IPS-11a (cell line): Measurements from ENCODE around the gene CHIA.
"Not testable (repeated sequence)": the region's sequence is repeated elsewhere in the genome, so short reads cannot be mapped to it uniquely, and the experiment has no call there.

Experiments used
- H3K4me3 ChIP-seq: one replicate; pipeline ENCODE4 v1.5.1; 2013; ENCODE audit warnings: low read depth, low read length, control low read depth

CHIA gene

GRCh38 chr1:111283838-111284237, 6.8 kb upstream of the CHIA start:
- no peak overlapping the region for H3K4me3 ChIP-seq

- H3K4me3 ChIP-seq, result no peak overlapping the region
These were observed 4.8 kb upstream of the CHIA start for GRCh38 chr1:111285879-111286278.

GRCh38 chr1:111286912-111287311, 3.7 kb upstream of the CHIA start:
- no peak overlapping the region for H3K4me3 ChIP-seq

GRCh38 chr1:111289371-111289770, 1.3 kb upstream of the CHIA start:
- no peak overlapping the region for H3K4me3 ChIP-seq

- H3K4me3 ChIP-seq, result no peak overlapping the region
These were observed 547 bp upstream of the CHIA start for GRCh38 chr1:111290104-111290503.

DNA sequence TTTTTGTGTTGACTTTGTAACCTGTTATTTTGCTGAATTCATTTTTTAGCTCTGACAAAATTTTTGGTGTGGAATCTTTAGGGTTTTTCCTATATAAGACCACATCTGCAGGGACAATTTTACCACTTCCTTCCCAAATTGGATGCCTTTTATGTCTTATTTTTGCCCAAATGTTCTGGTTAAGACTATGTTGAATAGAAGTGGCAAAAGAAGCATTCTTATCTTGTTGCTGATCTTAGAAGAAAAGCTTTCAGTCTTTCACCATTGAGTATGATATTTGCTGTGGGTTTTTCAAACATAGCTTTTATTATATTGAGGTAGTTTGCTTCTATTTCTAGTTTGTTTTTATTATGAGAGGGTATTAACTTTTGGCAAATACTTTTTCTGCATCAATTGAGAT, 3.7 kb downstream of the CHIA start:
- no peak overlapping the region for H3K4me3 ChIP-seq

- H3K4me3 ChIP-seq, result no peak overlapping the region
These were observed 11.7 kb downstream of the CHIA start for GRCh38 chr1:111302374-111302773.

GRCh38 chr1:111309690-111310089, 19.0 kb downstream of the CHIA start:
- no peak overlapping the region for H3K4me3 ChIP-seq

DNA sequence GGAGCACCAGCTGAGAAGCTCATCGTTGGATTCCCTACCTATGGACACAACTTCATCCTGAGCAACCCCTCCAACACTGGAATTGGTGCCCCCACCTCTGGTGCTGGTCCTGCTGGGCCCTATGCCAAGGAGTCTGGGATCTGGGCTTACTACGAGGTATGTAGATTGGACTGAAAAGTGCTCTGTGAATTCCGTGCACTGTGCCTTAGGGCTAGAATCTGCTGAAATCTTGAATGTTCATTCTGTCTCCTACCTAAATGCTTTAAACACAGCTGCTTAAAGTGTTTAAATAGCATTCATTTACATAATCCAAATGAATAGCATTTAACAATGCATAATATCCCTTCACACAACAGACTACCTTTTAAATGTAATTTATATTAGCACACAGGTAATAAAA, 27.9 kb downstream of the CHIA start:
- no peak overlapping the region for H3K4me3 ChIP-seq

DNA sequence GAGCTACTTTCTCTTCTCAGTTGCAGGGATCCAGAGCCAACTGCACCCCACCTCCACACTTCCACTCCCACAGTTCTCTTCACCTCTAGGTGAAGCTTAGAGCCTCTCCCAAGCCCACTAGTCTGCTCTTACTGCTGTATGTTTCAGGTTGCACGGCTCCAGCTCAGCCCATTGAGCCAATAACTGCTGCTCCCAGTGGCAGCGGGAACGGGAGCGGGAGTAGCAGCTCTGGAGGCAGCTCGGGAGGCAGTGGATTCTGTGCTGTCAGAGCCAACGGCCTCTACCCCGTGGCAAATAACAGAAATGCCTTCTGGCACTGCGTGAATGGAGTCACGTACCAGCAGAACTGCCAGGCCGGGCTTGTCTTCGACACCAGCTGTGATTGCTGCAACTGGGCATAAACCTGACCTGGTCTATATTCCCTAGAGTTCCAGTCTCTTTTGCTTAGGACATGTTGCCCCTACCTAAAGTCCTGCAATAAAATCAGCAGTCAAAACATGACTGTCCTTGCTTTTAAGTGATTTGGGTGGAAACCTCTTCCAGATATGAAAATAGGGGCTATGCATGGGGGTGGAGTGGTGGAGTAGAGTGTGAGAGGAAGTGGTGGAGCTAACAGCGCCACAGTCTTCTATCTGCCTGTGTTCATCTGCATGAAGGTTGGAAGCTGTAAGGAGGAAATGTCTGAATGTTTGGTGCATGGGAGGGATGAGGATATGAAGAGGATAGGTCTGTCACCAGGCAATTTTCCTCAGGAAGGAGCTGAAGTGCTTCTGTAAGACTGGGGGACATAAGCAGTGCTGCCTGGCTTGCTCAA, 29.6 kb downstream of the CHIA start:
- H3K4me3 ChIP-seq, result no peak overlapping the region

- H3K4me3 ChIP-seq, result no peak overlapping the region
These were observed 32.6 kb downstream of the CHIA start for GRCh38 chr1:111323231-111323630.

GRCh38 chr1:111332190-111332589, 41.5 kb downstream of the CHIA start:
- H3K4me3 ChIP-seq, result no peak overlapping the region

DNA sequence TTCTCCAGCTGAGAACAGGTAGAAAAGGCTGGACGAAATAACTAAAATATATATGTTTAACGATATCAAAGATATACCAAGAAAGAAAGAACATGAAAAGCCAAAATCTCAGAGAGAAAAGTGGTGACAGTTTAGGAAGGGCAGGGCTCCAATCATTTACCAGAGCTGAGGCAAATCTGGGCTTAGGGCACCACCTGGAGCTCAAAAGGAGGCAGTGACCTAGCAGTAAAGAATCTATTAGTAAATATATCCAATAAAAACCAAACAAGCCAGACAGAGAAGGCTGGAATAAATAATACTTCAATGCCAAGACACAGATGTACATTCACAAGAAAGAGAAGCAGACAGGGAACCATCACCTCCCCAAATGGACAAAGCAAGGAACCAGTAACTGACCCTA, 43.5 kb downstream of the CHIA start:
- H3K4me3 ChIP-seq, result no peak overlapping the region

DNA sequence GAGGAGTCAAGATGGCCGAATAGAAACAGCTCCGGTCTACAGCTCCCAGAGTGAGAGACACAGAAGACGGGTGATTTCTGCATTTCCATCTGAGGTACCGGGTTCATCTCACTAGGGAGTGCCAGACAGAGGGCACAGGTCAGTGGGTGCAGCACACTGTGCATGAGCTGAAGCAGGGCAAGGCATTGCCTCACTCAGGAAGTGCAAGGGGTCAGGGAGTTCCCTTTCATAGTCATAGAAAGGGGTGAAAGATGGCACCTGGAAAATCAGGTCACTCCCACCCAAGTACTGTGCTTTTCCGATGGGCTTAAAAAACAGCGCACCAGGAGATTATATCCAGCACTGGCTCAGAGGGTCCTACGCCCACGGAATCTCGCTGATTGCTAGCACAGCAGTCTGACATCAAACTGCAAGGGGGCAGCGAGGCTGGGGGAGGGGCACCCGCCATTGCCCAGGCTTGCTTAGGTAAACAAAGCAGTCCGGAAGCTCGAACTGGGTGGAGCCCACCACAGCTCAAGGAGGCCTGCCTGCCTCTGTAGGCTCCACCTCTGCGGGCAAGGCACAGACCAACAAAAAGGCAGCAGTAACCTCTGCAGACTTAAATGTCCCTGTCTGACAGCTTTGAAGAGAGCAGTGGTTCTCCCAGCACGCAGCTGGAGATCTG, 44.7 kb downstream of the CHIA start:
- not testable (repeated sequence) for H3K4me3 ChIP-seq

DNA sequence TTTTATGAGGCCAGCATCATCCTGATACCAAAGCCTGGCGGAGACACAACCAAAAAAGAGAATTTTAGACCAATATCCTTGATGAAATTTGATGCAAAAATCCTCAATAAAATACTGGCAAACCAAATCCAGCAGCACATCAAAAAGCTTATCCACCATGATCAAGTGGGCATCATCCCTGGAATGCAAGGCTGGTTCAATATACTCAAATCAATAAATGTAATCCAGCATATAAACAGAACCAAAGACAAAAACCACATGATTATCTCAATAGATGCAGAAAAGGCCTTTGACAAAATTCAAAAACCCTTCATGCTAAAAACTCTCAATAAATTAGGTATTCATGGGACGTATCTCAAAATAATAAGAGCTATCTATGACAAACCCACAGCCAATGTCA, 48.2 kb downstream of the CHIA start:
- not testable (repeated sequence) for H3K4me3 ChIP-seq

- peak overlapping the region; percentile 74 for H3K4me3 ChIP-seq
These were observed 55.6 kb downstream of the CHIA start for GRCh38 chr1:111346089-111346885.

GRCh38 chr1:111347026-111347425, 56.4 kb downstream of the CHIA start:
- peak overlapping the region; percentile 74 for H3K4me3 ChIP-seq

GRCh38 chr1:111351700-111352099, 61.0 kb downstream of the CHIA start:
- H3K4me3 ChIP-seq, result no peak overlapping the region

DNA sequence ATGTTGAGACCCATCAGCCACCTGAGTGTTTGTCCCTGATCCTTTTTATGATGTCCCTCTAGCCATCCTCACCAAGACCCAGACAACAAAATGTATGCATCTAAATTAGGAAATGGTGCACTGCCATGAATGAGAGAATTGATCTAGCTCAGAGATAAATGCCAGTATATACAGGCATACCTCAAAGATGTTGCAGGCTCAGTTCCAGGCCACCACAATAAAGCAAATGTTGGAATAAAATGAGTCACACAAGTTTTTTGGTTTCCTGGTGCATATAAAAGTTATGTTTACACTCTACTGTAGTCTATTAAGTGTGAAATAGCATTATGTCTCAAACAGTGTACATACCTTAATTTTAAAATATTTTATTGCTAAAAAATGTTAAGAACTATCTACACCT, 63.9 kb downstream of the CHIA start:
- H3K4me3 ChIP-seq, result no peak overlapping the region

DNA sequence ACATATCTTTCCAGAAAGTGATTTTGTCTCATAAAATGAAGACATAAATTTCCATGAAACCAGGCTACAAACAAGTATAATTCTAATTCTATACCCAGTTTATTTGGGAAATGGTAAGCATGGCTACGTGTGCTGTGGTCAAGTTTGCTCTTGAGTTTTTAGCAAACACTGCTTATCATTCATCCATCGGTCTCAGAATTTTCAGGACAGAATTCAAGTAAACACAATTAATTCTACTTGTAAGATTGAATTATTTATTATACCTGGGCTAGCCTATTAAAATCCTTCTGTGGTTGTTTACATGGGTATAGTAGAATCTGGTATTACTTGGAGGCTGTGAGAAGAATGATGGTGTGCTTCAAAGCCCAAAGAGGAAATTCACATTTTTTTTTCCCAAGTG, 68.3 kb downstream of the CHIA start:
- H3K4me3 ChIP-seq, result no peak overlapping the region

GRCh38 chr1:111359376-111359775, 68.7 kb downstream of the CHIA start:
- H3K4me3 ChIP-seq, result no peak overlapping the region

DNA sequence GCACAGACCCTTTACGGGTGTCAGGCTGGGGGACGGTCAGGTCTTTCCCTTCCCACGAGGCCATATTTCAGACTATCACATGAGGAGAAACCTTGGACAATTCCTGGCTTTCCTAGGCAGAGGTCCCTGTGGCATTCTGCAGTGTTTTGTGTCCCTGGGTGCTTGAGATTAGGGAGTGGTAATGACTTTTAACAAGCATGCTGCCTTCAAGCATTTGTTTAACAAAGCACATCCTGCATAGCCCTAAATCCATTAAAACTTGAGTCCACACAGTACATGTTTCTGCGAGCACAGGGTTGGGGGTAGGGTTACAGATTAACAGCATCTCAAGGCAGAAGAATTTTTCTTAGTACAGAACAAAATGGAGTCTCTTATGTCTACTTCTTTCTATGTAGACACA, 69.6 kb downstream of the CHIA start:
- not testable (repeated sequence) for H3K4me3 ChIP-seq
